Skeletal muscle cell (primary cell): ENCODE data around the gene DOCK1.
A peak's percentile ranks its signal among the peaks of the same experiment; 100 is the strongest.

ENCODE experiments used
- DNase-seq: peaks from one replicate; pipeline ENCODE4 v3.0.0-alpha.2; 2010; ENCODE audit warnings: low read depth
- H3K4me3 ChIP-seq: 2 replicates; pipeline ENCODE4 v1.5.1; 2011; ENCODE audit warnings: low read depth, mild to moderate bottlenecking, control low read depth, low read length, moderate library complexity

The DOCK1 gene

DNA sequence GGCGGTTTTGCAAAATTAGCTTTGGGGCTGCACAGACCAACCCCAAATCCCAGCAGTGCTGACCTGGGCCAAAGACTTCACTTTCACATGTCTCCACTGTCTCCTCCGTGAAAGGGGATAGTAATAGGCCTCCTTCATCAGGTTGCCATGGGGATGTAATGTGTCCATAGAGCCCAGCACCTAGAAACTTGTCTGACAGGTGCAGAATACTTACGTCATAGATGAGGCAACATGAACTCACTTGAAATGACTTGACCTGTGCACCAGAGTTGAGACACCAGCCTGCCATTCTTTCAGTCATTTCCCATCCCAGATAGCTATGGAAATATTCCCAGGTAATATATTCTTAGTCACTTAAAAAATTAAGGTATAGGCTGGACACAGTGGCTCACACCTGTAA lies 196.9 kb downstream of the DOCK1 start:
- no peak for DNase-seq
- H3K4me3 ChIP-seq: no peak overlapping the region

GRCh38 chr10:127115100-127115499 lies 209.9 kb downstream of the DOCK1 start:
- no peak for DNase-seq
- H3K4me3 ChIP-seq: no peak overlapping the region

DNA sequence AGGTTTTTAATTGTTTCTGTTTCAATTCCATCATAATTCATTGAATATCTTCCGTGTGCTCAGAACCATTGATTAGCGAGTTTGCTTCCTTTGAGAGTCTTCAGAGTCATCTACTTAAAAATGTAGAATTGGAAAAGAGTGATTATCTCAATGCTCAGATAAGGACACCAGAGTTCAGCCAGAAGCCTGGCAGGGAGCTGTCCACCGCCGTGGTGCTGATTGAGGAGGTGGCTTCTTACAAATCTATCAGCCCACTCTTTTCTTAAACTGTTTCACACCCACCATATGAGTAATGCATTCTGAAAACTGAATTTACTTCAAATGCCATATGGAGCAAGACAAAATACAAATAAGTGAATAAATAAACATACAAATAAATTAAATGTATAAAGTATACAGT lies 211.9 kb downstream of the DOCK1 start:
- no peak overlapping the region for H3K4me3 ChIP-seq
- DNase-seq: peak; percentile 14

GRCh38 chr10:127118034-127118433 lies 212.8 kb downstream of the DOCK1 start:
- no peak overlapping the region for H3K4me3 ChIP-seq
- no peak for DNase-seq

DNA sequence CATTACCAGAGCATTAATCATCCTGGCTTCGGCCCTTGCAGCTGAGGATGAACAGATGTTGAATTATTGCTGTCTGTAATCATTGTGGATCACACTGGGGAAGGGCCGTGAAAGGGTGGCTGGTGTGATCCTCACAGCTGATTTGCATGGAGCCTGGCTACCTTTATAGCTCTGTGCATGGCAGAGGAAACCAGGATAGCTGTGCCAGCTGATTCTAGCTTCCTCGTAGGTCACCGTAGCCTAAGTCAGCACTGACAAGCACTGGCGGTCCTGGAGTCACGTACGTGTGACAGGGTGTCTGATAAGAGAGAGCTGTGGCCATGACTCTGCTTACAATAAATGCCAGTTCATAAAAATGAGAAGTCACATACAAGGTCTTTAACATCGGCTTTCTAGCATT lies 214.7 kb downstream of the DOCK1 start:
- DNase-seq: no peak
- no peak overlapping the region for H3K4me3 ChIP-seq

- H3K4me3 ChIP-seq: no peak overlapping the region
Measured at GRCh38 chr10:127122831-127123230, 217.6 kb downstream of the DOCK1 start.

DNA sequence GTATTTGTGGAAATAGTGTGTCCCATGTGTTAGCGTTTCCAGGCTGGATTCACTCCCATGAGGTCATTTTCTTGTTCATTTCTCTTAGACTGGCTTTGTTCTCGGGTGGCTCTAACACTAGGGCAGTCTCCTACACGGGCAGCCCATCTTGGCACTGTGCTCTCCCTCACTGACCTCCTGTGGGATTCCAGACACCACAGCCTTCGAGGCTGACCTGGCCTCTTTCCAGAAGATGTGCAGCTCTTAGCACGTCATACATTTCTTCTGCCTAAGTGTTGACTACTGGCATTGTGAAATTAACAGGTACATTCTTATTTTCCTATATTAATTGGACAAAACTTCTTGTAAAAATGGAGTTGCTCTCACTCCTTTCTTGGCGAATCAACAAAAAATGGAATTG lies 218.4 kb downstream of the DOCK1 start:
- no peak overlapping the region for H3K4me3 ChIP-seq
- peak; percentile 6 for DNase-seq

More at GRCh38 chr10:127122831-127123230, 217.6 kb downstream of the DOCK1 start:
- no peak for DNase-seq

DNA sequence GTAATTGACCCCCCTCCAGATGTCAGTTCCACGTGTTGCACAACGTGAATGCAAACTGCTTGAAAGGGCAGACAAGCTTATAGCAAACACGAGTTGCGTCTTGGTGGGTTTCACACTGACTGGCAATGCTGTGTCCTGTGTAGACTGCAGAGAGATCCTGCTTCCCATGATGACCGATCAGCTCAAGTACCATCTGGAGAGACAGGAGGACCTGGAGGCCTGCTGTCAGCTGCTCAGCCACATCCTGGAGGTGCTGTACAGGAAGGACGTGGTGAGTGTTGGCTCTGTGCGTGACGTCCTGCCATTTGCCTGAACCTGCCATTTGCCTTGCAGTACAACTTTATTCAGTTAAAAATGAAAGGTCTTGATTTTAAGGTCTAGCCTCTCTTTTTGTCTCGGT lies 220.1 kb downstream of the DOCK1 start:
- no peak overlapping the region for H3K4me3 ChIP-seq
- no peak for DNase-seq

DNA sequence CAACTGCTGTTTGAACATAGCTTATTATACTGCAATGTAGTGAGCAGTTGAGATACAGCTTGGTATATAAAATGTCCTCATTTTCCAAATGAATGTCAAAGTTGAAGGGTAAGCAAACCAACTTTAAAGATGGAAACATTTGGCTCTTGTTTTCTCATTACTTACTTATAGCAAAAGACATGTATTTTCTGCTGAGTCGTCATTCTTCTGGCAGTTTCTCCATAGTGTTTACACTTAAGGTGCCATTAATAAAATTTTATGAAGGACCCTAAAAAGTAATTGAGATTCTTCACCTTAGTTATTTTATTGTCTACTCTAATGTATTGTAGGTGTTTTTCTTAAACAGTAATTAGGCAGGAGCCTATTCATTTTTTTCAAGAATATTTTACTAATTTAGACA lies 222.6 kb downstream of the DOCK1 start:
- no peak for DNase-seq
- H3K4me3 ChIP-seq: no peak overlapping the region

GRCh38 chr10:127129104-127129503 lies 223.9 kb downstream of the DOCK1 start:
- DNase-seq: no peak
- no peak overlapping the region for H3K4me3 ChIP-seq

DNA sequence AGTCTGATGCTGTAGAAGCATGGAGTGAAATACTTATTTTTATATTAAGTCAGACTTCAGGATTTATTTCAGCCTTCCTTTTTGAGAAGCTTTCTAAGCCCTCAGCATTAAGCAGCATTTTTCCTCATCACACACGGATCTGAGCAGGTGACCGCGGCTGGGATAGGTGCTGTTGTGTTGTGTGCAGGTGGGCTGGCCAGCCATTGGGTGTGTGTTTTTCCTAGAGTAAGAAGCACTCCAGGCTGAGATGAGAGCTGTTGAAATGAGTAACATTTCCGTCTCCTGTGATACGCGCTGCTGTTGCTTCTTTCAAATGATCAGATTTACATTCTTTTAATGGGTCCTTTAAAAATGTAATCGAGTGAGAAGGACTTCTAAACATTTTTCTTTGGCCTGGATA lies 227.2 kb downstream of the DOCK1 start:
- DNase-seq: no peak
- no peak overlapping the region for H3K4me3 ChIP-seq

- no peak overlapping the region for H3K4me3 ChIP-seq
- DNase-seq: no peak
Measured at GRCh38 chr10:127133225-127133624, 228.0 kb downstream of the DOCK1 start.

DNA sequence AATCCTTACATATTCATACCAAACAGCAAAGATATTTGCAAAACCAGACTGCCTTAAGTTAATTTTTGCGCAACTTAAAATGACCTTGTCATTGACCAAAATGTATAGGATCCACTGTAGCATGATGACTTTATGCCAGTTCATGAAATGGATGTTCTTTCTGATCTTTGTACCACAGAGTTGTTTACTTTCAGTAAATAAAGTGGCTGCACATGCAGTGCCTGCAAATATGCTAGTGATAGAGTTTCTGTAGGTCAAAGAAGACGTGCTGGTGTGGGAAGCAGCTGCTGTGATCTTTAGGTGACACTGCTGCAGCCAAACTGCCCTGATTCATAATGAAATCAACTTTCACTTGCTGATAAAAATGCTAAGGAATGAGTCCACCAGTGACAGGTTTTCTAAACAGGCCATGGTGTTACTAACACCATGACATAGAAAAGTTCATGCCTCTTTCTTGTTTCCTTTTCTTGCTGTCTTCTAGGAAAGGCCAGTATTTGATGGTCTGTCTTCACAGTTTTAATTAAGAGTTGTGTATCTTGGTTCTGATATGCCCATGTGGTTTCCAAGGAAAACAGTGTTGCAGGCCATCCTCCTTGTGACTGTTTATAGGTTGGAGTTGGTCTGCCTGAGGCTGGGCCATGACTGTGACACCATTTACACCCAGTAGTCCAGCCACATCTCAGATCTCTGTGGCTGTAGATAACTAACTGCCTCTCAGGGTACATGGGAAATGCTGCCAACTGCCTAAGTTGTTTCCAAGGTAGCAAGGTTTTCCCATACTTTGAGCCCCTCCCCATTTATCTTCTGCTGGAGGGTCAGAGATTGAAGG lies 228.7 kb downstream of the DOCK1 start:
- no peak overlapping the region for H3K4me3 ChIP-seq
- no peak for DNase-seq

DNA sequence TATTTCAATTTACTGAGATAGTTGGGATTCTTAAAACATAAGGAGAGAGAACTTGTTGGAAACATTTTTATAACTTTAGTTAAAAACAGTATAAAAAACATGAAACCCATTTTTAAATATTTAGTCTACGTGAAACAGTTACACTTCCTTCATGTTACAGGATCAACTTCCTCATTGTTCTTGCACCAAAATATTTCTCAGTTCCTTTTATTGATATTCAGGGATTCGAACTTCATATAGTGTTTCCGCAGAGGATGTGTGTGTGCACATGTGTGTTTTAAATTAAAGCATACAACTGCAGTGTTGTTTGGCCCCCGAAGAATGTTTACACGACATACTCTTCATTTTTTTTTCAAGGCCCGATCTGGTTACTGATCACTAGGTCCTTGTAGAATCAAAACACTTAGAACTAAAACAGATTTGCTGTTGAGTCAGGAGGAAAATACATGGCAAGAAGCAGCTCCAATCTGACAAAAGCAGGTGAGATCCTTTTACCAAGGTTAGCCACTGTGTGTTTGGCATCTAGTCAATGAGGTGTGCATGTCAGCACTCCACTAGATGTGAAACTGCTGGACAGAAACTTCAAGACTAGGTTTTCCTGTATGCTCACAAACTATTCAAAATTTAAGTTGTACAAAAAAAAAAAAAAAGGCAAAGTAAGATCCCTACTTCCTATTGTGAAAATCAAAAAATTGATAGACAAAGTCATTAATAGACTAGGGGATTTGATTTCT lies 230.8 kb downstream of the DOCK1 start:
- no peak overlapping the region for H3K4me3 ChIP-seq
- no peak for DNase-seq

DNA sequence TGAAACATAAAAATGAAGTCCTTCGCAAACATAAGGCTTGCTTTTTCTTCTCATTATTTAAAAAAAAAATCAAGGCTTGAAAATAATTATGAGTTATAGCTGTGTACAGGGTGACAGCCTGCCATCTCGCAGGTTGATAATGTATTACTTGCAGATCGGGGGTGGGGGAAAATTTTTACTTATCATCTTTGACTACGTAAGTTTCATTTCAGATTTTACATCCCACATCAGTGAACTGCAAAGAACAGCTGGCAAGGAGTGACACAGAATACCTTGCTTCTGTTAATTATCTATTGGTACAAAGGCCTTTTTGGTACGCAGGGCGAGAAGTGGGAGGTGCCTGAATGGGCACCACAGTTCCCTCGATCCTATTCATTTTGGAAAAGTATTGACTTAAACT lies 232.2 kb downstream of the DOCK1 start:
- no peak for DNase-seq
- no peak overlapping the region for H3K4me3 ChIP-seq

DNA sequence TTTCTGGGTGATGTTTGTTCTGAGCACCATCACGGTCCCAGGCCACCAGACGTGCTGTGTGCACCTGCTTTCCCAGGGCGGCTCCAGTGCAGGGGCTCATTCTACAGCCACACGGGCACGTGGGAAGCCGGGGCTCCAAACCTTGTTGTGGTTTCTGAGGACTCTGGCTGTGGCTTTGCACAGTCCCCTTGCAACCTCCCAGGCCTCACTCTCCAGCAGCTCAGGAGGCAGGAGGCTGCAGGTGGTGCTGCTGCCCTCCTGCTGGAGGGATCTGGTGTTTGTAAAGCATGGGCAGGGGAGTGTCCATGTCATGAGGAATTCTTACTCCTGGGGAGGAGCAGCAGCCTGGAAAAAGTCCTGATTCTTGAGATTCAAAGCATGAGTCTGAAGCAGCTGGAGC lies 236.9 kb downstream of the DOCK1 start:
- DNase-seq: no peak
- H3K4me3 ChIP-seq: no peak overlapping the region

GRCh38 chr10:127142856-127143255 lies 237.6 kb downstream of the DOCK1 start:
- DNase-seq: no peak
- H3K4me3 ChIP-seq: no peak overlapping the region

- H3K4me3 ChIP-seq: no peak overlapping the region
- no peak for DNase-seq
Measured at GRCh38 chr10:127145173-127145572, 239.9 kb downstream of the DOCK1 start.

DNA sequence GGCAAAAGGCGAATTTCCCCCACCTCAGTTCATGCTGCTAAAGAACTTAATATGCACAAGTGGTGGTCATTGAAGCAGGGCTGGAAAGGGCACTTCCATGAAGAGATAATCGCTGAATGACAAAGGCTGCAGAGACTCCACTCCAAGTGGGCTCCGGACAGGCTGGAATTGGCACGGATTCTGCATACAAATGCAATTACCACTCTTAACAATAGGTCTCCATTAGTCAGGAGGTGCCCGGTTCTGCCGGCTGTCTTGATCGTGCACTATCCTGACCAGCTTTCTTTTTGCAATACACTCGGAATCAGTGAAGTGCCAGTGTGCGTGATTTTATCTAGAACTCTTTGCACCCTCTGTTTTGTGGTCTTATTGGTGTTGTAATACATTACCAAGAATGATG lies 241.4 kb downstream of the DOCK1 start:
- H3K4me3 ChIP-seq: no peak overlapping the region
- no peak for DNase-seq

DNA sequence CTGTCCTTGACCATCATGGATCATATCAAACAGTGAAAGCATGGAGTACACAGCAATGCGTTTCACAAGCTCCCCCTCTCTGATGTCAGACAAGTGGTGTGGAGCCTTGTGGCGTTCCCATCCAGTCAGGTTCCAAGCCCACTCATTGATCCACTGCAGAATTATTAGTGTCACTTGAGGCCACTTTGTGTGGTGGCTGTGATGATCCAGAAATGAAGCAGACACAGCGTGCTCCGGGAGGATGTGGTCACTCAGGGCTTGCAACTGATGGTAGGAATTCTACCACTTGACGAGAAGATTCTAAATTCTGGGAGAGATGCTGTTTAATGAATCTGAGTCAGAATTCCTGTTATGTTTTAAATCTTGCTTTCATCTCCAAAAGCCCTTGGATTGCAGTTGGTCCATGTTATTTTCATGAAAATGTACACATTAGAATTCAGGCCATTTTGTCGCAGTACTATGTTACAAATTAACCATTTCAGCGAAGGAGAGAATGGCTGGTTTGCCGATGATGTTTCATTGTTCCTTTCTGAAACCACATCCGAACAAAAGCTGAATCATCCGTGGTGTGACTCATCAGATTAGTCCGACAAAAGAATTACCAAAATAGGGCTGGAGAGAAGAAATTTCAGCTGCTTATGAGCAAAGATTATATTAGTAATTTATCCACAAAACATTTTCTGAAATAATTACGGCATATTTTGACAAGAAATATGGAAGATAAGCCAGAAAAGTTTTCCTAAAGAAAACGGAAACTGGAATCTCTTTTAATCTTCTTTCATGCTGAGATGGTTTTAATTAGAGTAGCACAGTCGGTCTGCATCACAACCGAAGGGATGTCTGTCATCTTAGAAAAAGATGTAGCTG lies 243.1 kb downstream of the DOCK1 start:
- H3K4me3 ChIP-seq: peak overlapping the region; percentile 17
- DNase-seq: no peak
